ENCODE measurements around the gene HSDL2. TPM values are rescaled to one million over a fixed set of nuclear protein-coding genes. Genes with fewer than 3 reads are reported as not detected.
A peak's percentile ranks its signal among the peaks of the same experiment; 100 is the strongest.

Gene HSDL2
- polyA plus RNA-seq, 4 donors = 30.8 to 54.9 (median 40.1) TPM

DNA sequence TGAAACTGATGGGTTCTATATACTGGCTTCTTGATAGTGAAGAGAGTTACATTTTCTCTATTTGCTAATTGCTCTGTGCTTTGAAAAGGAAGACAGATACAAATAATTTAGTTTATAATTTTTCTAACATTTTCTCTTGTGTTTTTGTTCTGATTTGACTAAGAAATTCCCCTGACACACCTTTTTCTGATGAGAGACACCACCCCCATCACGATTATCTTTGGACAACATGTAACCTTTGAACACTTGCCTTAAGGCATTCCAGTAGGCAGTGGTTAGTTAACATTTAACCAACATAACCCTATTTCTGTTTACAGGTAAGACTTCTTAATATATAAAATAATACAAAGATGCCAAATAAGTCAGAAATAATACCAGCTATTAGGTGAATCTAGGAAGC, 42.4 kb upstream of the HSDL2 start:
- Histone ChIP-seq H3K27ac (ENCODE audit: low read depth in 1 of 3, low read length in 2 of 3) (peak overlapping the region in 1 of 3 donors; percentile 72), H3K4me1 (ENCODE audit: control insufficient read depth in 3 of 3, insufficient read depth in 2 of 3, low read depth in 1 of 3, low read length in 2 of 3) (peaks cover 0 to 27% (median 3%) of the 10 kb centered on the region in 3 donors), H3K27me3 (ENCODE audit: control insufficient read depth in 3 of 3, insufficient read depth in 3 of 3, low read length in 3 of 3) (no peaks in the 10 kb centered on the region), H3K36me3 (ENCODE audit: control insufficient read depth in 3 of 3, insufficient read depth in 2 of 3, low read depth in 1 of 3, low read length in 3 of 3) (no peaks in the 10 kb centered on the region), H3K9me3 (ENCODE audit: control insufficient read depth in 2 of 2, insufficient read depth in 1 of 2, low read depth in 1 of 2, low read length in 1 of 2) (no peaks in the 10 kb centered on the region), H3K4me3 (ENCODE audit: low read depth in 1 of 3, low read length in 3 of 3) (no peak overlapping the region)
- 9 to 48% (median 19%) methylated on average over 1 of the region's 1 CpG for WGBS, 3 donors
- DNase-seq (peak; percentile 76 to 81), FAIRE-seq (no peak)

DNA sequence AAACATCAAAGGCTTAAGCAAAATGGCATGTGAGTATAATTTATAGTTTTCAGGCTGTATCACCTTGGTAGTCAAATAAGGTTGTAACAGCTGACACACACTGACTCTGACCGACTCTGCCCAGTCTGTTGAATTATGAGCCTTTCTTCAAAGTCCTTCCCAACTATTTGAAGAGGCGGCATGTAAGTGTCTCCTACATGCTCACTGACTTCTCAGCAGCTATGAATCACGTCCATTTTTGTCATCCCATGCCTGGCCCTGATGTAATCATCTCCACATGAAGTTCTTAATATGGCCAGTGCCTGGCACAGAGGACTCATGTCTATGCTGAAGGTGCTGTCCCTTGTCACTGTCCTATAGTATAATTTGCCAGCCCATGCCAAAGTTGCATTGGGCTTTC, 41.3 kb upstream of the HSDL2 start:
- Histone ChIP-seq H3K36me3 (ENCODE audit: control insufficient read depth in 3 of 3, insufficient read depth in 2 of 3, low read depth in 1 of 3, low read length in 3 of 3) (no peaks in the 10 kb centered on the region), H3K4me3 (ENCODE audit: low read depth in 1 of 3, low read length in 3 of 3) (no peak overlapping the region), H3K27me3 (ENCODE audit: control insufficient read depth in 3 of 3, insufficient read depth in 3 of 3, low read length in 3 of 3) (no peaks in the 10 kb centered on the region), H3K4me1 (ENCODE audit: control insufficient read depth in 3 of 3, insufficient read depth in 2 of 3, low read depth in 1 of 3, low read length in 2 of 3) (peaks cover 0 to 27% (median 3%) of the 10 kb centered on the region in 3 donors), H3K27ac (ENCODE audit: low read depth in 1 of 3, low read length in 2 of 3) (peak overlapping the region in 1 of 3 donors; percentile 72), H3K9me3 (ENCODE audit: control insufficient read depth in 2 of 2, insufficient read depth in 1 of 2, low read depth in 1 of 2, low read length in 1 of 2) (no peaks in the 10 kb centered on the region)
- no peak for FAIRE-seq
- 29 to 63% (median 47%) methylated on average over 3 of the region's 3 CpGs for WGBS, 3 donors
- DNase-seq = peak; percentile 37 to 52

DNA sequence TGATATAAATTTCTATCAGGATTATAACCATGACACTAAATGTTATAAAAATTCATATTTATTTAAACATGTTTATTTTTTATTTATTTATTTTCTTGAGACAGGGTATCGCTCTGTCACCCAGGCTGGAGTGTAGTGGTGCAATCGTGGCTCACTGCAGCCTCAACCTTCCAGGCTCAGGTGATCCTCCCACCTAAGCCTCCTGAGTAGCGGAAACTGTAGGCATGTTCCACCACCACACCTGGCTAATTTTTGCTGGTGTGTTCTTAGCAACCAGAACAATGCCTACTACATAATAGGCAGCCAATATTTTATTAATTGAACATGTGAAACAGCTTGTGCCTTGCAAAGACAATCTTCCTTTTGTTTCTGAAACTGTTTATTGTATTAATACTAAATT, 40.0 kb upstream of the HSDL2 start:
- Histone ChIP-seq H3K27ac (ENCODE audit: low read depth in 1 of 3, low read length in 2 of 3) (no peak overlapping the region), H3K4me1 (ENCODE audit: control insufficient read depth in 3 of 3, insufficient read depth in 2 of 3, low read depth in 1 of 3, low read length in 2 of 3) (peaks cover 0 to 27% (median 3%) of the 10 kb centered on the region in 3 donors), H3K4me3 (ENCODE audit: low read depth in 1 of 3, low read length in 3 of 3) (no peak overlapping the region), H3K9me3 (ENCODE audit: control insufficient read depth in 2 of 2, insufficient read depth in 1 of 2, low read depth in 1 of 2, low read length in 1 of 2) (no peaks in the 10 kb centered on the region), H3K36me3 (ENCODE audit: control insufficient read depth in 3 of 3, insufficient read depth in 2 of 3, low read depth in 1 of 3, low read length in 3 of 3) (no peaks in the 10 kb centered on the region), H3K27me3 (ENCODE audit: control insufficient read depth in 3 of 3, insufficient read depth in 3 of 3, low read length in 3 of 3) (no peaks in the 10 kb centered on the region)
- FAIRE-seq (no peak), DNase-seq (no peak)
- 89 to 96% (median 93%) methylated on average over 3 of the region's 3 CpGs for WGBS, 3 donors

DNA sequence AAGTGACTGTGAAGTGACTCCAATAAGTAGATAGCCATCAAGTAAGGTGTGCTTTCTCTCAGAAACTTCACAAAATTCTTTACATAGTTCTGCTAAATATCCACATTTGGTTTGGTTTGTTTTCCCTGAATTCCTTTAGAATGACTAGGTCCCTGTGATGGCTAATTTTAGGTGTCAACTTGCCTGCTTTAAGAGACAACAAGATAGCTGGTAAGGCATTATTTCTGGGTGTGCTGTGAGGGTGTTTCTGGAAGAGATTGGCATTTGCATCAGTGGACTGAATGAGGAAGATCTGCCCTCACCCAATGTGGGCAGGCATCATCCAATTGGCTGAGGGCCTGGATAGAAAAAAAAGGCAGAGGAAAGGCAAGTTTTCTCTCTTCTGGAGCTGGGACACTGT, 38.2 kb upstream of the HSDL2 start:
- no peaks in the 10 kb centered on the region for H3K9me3 ChIP-seq (ENCODE audit: control insufficient read depth in 2 of 2, insufficient read depth in 1 of 2, low read depth in 1 of 2, low read length in 1 of 2)
- H3K4me1 ChIP-seq (ENCODE audit: control insufficient read depth in 3 of 3, insufficient read depth in 2 of 3, low read depth in 1 of 3, low read length in 2 of 3) = peaks cover 0 to 22% (median 3%) of the 10 kb centered on the region in 3 donors
- FAIRE-seq (no peak), DNase-seq (no peak)
- H3K27ac ChIP-seq (ENCODE audit: low read depth in 1 of 3, low read length in 2 of 3) = no peak overlapping the region
- H3K27me3 ChIP-seq (ENCODE audit: control insufficient read depth in 3 of 3, insufficient read depth in 3 of 3, low read length in 3 of 3) = no peaks in the 10 kb centered on the region
- no peak overlapping the region for H3K4me3 ChIP-seq (ENCODE audit: low read depth in 1 of 3, low read length in 3 of 3)
- H3K36me3 ChIP-seq (ENCODE audit: control insufficient read depth in 3 of 3, insufficient read depth in 2 of 3, low read depth in 1 of 3, low read length in 3 of 3) = no peaks in the 10 kb centered on the region

DNA sequence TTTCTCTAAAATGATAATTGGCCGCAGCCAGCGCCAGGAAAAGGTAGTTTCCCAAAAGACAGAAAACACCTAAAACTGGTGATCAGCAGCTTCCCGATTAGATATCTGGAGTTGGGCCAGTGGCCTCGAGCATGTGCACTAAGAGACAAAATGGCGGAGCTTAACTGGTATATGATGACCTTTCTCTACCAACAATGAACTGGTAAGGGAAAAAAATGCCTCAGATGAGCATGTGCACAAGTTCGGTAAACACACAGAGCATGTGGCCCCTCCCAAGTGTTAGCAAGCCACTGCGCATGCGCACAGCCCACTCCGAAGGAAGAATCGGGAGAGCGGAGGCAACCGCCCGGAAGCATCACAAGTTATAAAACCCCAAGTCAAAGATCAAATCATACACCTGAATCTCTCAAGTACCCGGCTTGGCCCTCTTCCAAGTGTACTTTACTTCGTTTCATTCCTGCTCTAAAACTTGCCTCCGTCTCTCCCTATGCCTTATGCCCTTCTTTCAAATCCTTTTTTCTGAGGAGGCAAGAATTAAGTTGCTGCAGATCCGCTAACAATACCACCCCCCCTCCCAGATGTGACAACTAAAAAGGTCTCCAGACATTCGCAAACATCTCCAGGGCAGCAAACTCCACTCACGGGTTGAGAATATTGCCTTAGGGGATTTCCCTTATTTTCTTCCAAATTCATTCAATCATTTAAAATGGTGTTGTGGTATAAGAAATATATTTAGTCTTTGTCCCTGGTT, 31.5 kb upstream of the HSDL2 start:
- DNase-seq = peak; percentile 93 to 97
- Histone ChIP-seq H3K27ac (ENCODE audit: low read depth in 1 of 3, low read length in 2 of 3) (peak overlapping the region; percentile 50 to 67 (median 63)), H3K36me3 (ENCODE audit: control insufficient read depth in 3 of 3, insufficient read depth in 2 of 3, low read depth in 1 of 3, low read length in 3 of 3) (no peaks in the 10 kb centered on the region), H3K4me1 (ENCODE audit: control insufficient read depth in 3 of 3, insufficient read depth in 2 of 3, low read depth in 1 of 3, low read length in 2 of 3) (peaks cover 0 to 7% (median 0%) of the 10 kb centered on the region in 3 donors), H3K9me3 (ENCODE audit: control insufficient read depth in 2 of 2, insufficient read depth in 1 of 2, low read depth in 1 of 2, low read length in 1 of 2) (no peaks in the 10 kb centered on the region), H3K4me3 (ENCODE audit: low read depth in 1 of 3, low read length in 3 of 3) (peak overlapping the region in 2 of 3 donors; percentile 21 to 42), H3K27me3 (ENCODE audit: control insufficient read depth in 3 of 3, insufficient read depth in 3 of 3, low read length in 3 of 3) (no peaks in the 10 kb centered on the region)
- FAIRE-seq = no peak
- WGBS, 3 donors = 16 to 34% (median 25%) methylated on average over 19 of the region's 19 CpGs

DNA sequence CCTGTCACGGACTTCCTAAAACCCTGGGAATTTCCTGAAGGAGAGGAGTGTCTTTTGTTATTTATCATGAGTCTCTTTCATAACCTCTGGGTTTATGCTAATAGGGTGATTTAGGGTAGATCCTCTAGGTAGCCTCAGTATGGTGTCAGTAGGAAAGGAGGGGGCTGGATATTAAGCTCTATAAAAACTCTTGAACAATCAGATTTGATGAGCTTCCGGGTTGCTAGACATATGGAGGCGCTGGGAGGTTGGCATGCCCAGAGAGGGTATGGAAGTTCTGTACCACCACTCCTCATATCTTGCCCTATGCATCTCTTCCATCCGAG, 30.9 kb upstream of the HSDL2 start:
- Histone ChIP-seq H3K27ac (ENCODE audit: low read depth in 1 of 3, low read length in 2 of 3) (peak overlapping the region in 2 of 3 donors; percentile 50 to 67), H3K4me1 (ENCODE audit: control insufficient read depth in 3 of 3, insufficient read depth in 2 of 3, low read depth in 1 of 3, low read length in 2 of 3) (peaks cover 0 to 7% (median 0%) of the 10 kb centered on the region in 3 donors), H3K4me3 (ENCODE audit: low read depth in 1 of 3, low read length in 3 of 3) (peak overlapping the region in 1 of 3 donors; percentile 42), H3K9me3 (ENCODE audit: control insufficient read depth in 2 of 2, insufficient read depth in 1 of 2, low read depth in 1 of 2, low read length in 1 of 2) (no peaks in the 10 kb centered on the region), H3K27me3 (ENCODE audit: control insufficient read depth in 3 of 3, insufficient read depth in 3 of 3, low read length in 3 of 3) (no peaks in the 10 kb centered on the region), H3K36me3 (ENCODE audit: control insufficient read depth in 3 of 3, insufficient read depth in 2 of 3, low read depth in 1 of 3, low read length in 3 of 3) (no peaks in the 10 kb centered on the region)
- FAIRE-seq = no peak
- 53 to 62% (median 61%) methylated on average over 4 of the region's 4 CpGs for WGBS, 3 donors
- no peak for DNase-seq

DNA sequence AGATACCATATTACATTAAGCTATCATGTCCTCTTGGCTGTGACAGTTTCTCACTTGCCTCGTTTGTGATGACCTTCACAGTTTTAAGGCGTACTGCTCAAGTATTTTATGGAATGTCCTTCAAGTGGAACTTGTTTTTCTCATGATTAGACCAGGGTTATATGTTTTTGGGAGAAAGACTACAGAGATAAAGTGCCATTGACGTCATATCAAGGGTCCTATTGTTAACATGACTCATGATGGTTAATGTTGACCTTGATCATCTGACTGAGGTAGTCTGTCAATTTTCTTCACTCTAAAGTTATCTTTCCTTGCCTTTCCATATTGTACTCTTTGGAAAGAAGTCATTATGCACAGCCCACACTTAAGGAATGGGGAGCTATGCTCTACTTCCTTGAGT, 28.7 kb upstream of the HSDL2 start:
- no peaks in the 10 kb centered on the region for H3K36me3 ChIP-seq (ENCODE audit: control insufficient read depth in 3 of 3, insufficient read depth in 2 of 3, low read depth in 1 of 3, low read length in 3 of 3)
- H3K4me1 ChIP-seq (ENCODE audit: control insufficient read depth in 3 of 3, insufficient read depth in 2 of 3, low read depth in 1 of 3, low read length in 2 of 3) = peaks cover 0 to 7% (median 0%) of the 10 kb centered on the region in 3 donors
- no peak for FAIRE-seq
- no peak overlapping the region for H3K27ac ChIP-seq (ENCODE audit: low read depth in 1 of 3, low read length in 2 of 3)
- no peaks in the 10 kb centered on the region for H3K27me3 ChIP-seq (ENCODE audit: control insufficient read depth in 3 of 3, insufficient read depth in 3 of 3, low read length in 3 of 3)
- H3K9me3 ChIP-seq (ENCODE audit: control insufficient read depth in 2 of 2, insufficient read depth in 1 of 2, low read depth in 1 of 2, low read length in 1 of 2) = no peaks in the 10 kb centered on the region
- no peak for DNase-seq
- H3K4me3 ChIP-seq (ENCODE audit: low read depth in 1 of 3, low read length in 3 of 3) = no peak overlapping the region
- 47 to 69% (median 62%) methylated on average over 3 of the region's 3 CpGs for WGBS, 3 donors

DNA sequence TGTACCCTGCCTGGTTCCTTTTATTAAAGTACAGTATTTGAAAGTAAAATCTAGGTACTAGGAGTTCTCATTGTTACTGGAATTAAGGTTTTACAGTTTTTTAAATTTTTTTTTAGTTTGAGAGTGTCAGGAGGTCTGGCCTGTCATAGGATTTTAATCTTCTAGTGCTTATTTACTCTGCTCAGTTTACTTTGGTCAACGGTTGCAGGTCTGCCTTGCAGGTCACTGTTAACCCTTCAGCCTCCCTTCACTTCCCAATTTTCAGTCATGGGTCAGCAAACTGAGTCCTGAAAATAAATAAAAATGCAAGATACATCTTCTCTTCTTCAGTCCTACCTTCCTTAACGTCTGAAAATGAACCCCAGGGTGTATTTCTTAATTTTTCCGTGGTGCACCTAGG, 27.7 kb upstream of the HSDL2 start:
- no peaks in the 10 kb centered on the region for H3K9me3 ChIP-seq (ENCODE audit: control insufficient read depth in 2 of 2, insufficient read depth in 1 of 2, low read depth in 1 of 2, low read length in 1 of 2)
- H3K4me1 ChIP-seq (ENCODE audit: control insufficient read depth in 3 of 3, insufficient read depth in 2 of 3, low read depth in 1 of 3, low read length in 2 of 3) = peaks cover 0 to 7% (median 0%) of the 10 kb centered on the region in 3 donors
- H3K27me3 ChIP-seq (ENCODE audit: control insufficient read depth in 3 of 3, insufficient read depth in 3 of 3, low read length in 3 of 3) = no peaks in the 10 kb centered on the region
- DNase-seq (no peak), FAIRE-seq (no peak)
- 55 to 63% (median 60%) methylated on average over 3 of the region's 3 CpGs for WGBS, 3 donors
- no peak overlapping the region for H3K4me3 ChIP-seq (ENCODE audit: low read depth in 1 of 3, low read length in 3 of 3)
- H3K27ac ChIP-seq (ENCODE audit: low read depth in 1 of 3, low read length in 2 of 3) = no peak overlapping the region
- no peaks in the 10 kb centered on the region for H3K36me3 ChIP-seq (ENCODE audit: control insufficient read depth in 3 of 3, insufficient read depth in 2 of 3, low read depth in 1 of 3, low read length in 3 of 3)
